HL-60 (cell line): ENCODE measurements around the gene HOXB3.

Experiments used
- DNase-seq, 2 experiments: peaks; one replicate each; pipeline ENCODE4 v3.0.0-alpha.2; 2010 to 2020; ENCODE audit warnings: low read depth in 1 of 2, low spot score in 1 of 2
- H3K27ac ChIP-seq: fragments of 250-450 bp; sonication (Bioruptor Pico); replicated peaks from 2 replicates; pipeline ENCODE4 v1.5.1; 2020; ENCODE audit warnings: mild to moderate bottlenecking, moderate library complexity
- H3K27me3 ChIP-seq: fragments of 250-450 bp; sonication (Bioruptor Pico); 2 replicates; pipeline ENCODE4 v1.5.1; 2021; ENCODE audit warnings: mild to moderate bottlenecking, moderate library complexity; ENCODE audit not compliant: insufficient read depth, poor library complexity, severe bottlenecking
- H3K4me3 ChIP-seq: replicated peaks from 2 replicates; pipeline ENCODE4 v1.5.1; 2011; ENCODE audit warnings: mild to moderate bottlenecking, control low read depth, low read length; ENCODE audit not compliant: insufficient read depth
- CTCF ChIP-seq: IDR thresholded peaks from one replicate; pipeline ENCODE4 v1.5.1; 2011; ENCODE audit warnings: low read length, control low read depth, inconsistent platforms; ENCODE audit not compliant: insufficient read depth
- GABPA ChIP-seq: IDR thresholded peaks from 2 replicates; pipeline ENCODE4 v1.6.1; 2012; ENCODE audit warnings: low read depth
- POLR2AphosphoS5 ChIP-seq: IDR thresholded peaks from 2 replicates; pipeline ENCODE4 v1.6.1; 2012; ENCODE audit warnings: low read depth
- REST ChIP-seq: IDR thresholded peaks from 2 replicates; pipeline ENCODE4 v1.6.1; 2012; ENCODE audit warnings: low read depth; ENCODE audit not compliant: insufficient replicate concordance
- SPI1 ChIP-seq: IDR thresholded peaks from 2 replicates; pipeline ENCODE4 v1.6.1; 2012; ENCODE audit warnings: low read depth, mild to moderate bottlenecking, borderline replicate concordance

HOXB3 gene

GRCh38 chr17:48568499-48569239 is 21.4 kb downstream of the HOXB3 start:
- DNase-seq, result no peak
- Histone ChIP-seq H3K27ac (no peak overlapping the region), H3K4me3 (no peak overlapping the region), H3K27me3 (peaks cover 63% of the 10 kb centered on the region)
- TF ChIP-seq SPI1, result no peak
- TF ChIP-seq CTCF, result no peak
- no peak for TF ChIP-seq GABPA
- no peak for TF ChIP-seq REST
- no peak for TF ChIP-seq POLR2AphosphoS5

- no peak for TF ChIP-seq GABPA
- TF ChIP-seq POLR2AphosphoS5, result no peak
- no peak for TF ChIP-seq SPI1
- no peak for TF ChIP-seq REST
- TF ChIP-seq CTCF, result no peak
- Histone ChIP-seq H3K4me3 (no peak overlapping the region), H3K27me3 (peaks cover 61% of the 10 kb centered on the region), H3K27ac (no peak overlapping the region)
- no peak for DNase-seq
These were observed 22.2 kb downstream of the HOXB3 start for GRCh38 chr17:48567646-48568354.

- H3K4me3 ChIP-seq, result no peak overlapping the region
These were observed 22.8 kb downstream of the HOXB3 start for GRCh38 chr17:48567209-48567608.

More at GRCh38 chr17:48567209-48567608, 22.8 kb downstream of the HOXB3 start:
- Histone ChIP-seq H3K27me3 (peaks cover 60% of the 10 kb centered on the region), H3K27ac (no peak overlapping the region)
- no peak for DNase-seq
- TF ChIP-seq CTCF, result no peak
